ENCODE results near the gene NUP35.

The NUP35 gene

DNA sequence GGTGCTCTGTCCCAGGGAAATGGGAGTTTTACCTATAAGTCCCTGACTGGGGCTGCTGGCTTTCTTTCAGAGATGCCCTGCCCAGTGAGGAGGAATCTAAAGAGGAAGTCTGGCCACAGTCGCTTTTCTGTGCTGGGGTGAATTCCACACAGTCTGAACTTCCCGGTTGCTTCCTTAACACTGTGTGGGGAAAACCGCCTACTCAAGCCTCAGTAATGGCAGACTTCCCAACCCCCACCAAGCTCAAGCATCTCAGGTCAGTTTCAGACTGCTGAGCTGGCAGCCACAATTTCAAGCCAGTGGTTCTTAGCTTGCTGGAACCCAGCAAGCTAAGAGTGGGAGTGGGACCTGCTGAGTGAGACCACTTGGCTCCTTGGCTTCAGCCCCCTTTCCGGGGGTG is 54.9 kb downstream of the NUP35 start:
- FAIRE-seq (no peak), DNase-seq (ENCODE audit: insufficient read length) (no peak)
- TF ChIP-seq TAF1 (IDR thresholded peaks at IDR 0.05; ENCODE audit: borderline replicate concordance, low read depth, low read length) (no peak), POLR2A (IDR thresholded peaks at IDR 0.05; ENCODE audit: low read depth, low read length) (no peak), POLR2AphosphoS5 (IDR thresholded peaks at IDR 0.05; ENCODE audit: low read depth, low read length) (no peak)

- DNase-seq (ENCODE audit: insufficient read length) (no peak), FAIRE-seq (no peak)
- no peak for TF ChIP-seq POLR2AphosphoS5 (IDR thresholded peaks at IDR 0.05; ENCODE audit: low read depth, low read length)
- TF ChIP-seq POLR2A (IDR thresholded peaks at IDR 0.05; ENCODE audit: low read depth, low read length), result no peak
- TF ChIP-seq TAF1 (IDR thresholded peaks at IDR 0.05; ENCODE audit: borderline replicate concordance, low read depth, low read length), result no peak
Measured at GRCh38 chr2:183185534-183185933, 61.3 kb downstream of the NUP35 start.

DNA sequence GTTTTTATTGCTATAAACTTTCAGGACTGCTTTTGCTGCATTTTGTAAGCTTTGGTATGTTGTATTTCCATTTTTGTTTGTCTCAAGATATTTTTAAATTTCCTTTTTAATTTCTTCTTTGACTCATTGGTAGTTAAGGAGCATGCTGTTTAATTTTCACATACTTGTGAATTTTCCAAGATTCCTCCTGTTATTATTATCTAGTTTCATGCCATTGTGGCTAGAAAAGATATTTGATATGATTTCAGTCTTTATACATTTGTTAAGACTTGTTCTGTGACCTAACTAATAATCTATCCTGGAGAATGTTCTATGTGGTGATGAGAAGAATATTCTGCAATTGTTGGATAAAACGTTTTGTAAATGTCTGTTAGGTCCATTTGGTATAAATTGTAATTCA is 62.1 kb downstream of the NUP35 start:
- no peak for FAIRE-seq
- DNase-seq (ENCODE audit: insufficient read length), result no peak
- TF ChIP-seq POLR2AphosphoS5 (IDR thresholded peaks at IDR 0.05; ENCODE audit: low read depth, low read length), result no peak
- no peak for TF ChIP-seq POLR2A (IDR thresholded peaks at IDR 0.05; ENCODE audit: low read depth, low read length)
- TF ChIP-seq TAF1 (IDR thresholded peaks at IDR 0.05; ENCODE audit: borderline replicate concordance, low read depth, low read length), result no peak

- no peak for TF ChIP-seq POLR2AphosphoS5 (IDR thresholded peaks at IDR 0.05; ENCODE audit: low read depth, low read length)
- TF ChIP-seq TAF1 (IDR thresholded peaks at IDR 0.05; ENCODE audit: borderline replicate concordance, low read depth, low read length), result no peak
- no peak for TF ChIP-seq POLR2A (IDR thresholded peaks at IDR 0.05; ENCODE audit: low read depth, low read length)
- no peak for FAIRE-seq
Measured at GRCh38 chr2:183186766-183187165, 62.5 kb downstream of the NUP35 start.

GRCh38 chr2:183192343-183192742 is 68.1 kb downstream of the NUP35 start:
- FAIRE-seq, result no peak
- no peak for DNase-seq (ENCODE audit: insufficient read length)
- TF ChIP-seq POLR2A (IDR thresholded peaks at IDR 0.05; ENCODE audit: low read depth, low read length) (no peak), TAF1 (IDR thresholded peaks at IDR 0.05; ENCODE audit: borderline replicate concordance, low read depth, low read length) (no peak), POLR2AphosphoS5 (IDR thresholded peaks at IDR 0.05; ENCODE audit: low read depth, low read length) (no peak)

More at GRCh38 chr2:183186766-183187165, 62.5 kb downstream of the NUP35 start:
- no peak for DNase-seq (ENCODE audit: insufficient read length)

DNA sequence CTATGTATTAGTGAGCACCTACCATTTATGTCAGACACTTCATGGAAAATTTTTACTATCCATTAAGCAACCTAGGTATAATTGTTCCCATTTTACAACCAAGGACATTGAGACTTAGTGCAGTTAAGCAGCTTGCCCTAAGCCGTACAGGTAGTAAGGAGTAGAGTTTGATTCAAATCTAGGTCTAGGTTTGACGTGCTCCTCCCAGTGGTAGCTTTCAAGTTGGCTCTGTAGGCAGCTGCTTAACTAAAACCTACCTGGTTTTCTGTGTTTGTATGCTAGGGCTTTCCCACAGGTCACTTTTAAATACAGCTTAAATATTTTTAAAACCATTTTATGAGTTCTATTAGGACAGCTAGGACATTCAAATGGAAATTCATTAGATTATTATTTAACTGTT is 69.7 kb downstream of the NUP35 start:
- no peak for DNase-seq (ENCODE audit: insufficient read length)
- no peak for TF ChIP-seq TAF1 (IDR thresholded peaks at IDR 0.05; ENCODE audit: borderline replicate concordance, low read depth, low read length)
- TF ChIP-seq POLR2AphosphoS5 (IDR thresholded peaks at IDR 0.05; ENCODE audit: low read depth, low read length), result no peak
- no peak for TF ChIP-seq POLR2A (IDR thresholded peaks at IDR 0.05; ENCODE audit: low read depth, low read length)
- FAIRE-seq, result no peak

- no peak for FAIRE-seq
Measured at GRCh38 chr2:183195397-183195796, 71.2 kb downstream of the NUP35 start.

DNA sequence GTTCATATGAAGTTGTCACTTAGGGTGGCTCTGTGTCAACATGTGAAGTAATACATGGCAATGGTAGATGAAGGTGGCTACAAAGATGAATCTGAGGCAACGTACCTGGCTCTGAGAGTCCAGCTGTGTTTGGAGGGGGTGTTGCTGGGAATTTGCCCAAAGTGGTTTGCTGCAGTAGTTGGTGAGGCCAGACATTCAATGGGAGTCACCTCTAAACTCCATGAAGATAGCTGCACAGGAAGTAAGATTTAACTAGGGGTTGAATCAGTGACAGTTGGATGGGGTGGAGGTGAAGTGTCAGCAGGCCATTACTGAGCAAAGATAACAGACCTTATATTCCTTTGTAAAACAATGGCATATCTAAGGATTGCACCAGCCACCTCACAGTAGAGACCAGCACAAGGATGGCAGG is 71.8 kb downstream of the NUP35 start:
- FAIRE-seq (no peak), DNase-seq (ENCODE audit: insufficient read length) (no peak)
- TF ChIP-seq POLR2A (IDR thresholded peaks at IDR 0.05; ENCODE audit: low read depth, low read length) (no peak), TAF1 (IDR thresholded peaks at IDR 0.05; ENCODE audit: borderline replicate concordance, low read depth, low read length) (no peak), POLR2AphosphoS5 (IDR thresholded peaks at IDR 0.05; ENCODE audit: low read depth, low read length) (no peak)

More at GRCh38 chr2:183195397-183195796, 71.2 kb downstream of the NUP35 start:
- no peak for DNase-seq (ENCODE audit: insufficient read length)
- TF ChIP-seq TAF1 (IDR thresholded peaks at IDR 0.05; ENCODE audit: borderline replicate concordance, low read depth, low read length) (no peak), POLR2AphosphoS5 (IDR thresholded peaks at IDR 0.05; ENCODE audit: low read depth, low read length) (no peak), POLR2A (IDR thresholded peaks at IDR 0.05; ENCODE audit: low read depth, low read length) (no peak)

DNA sequence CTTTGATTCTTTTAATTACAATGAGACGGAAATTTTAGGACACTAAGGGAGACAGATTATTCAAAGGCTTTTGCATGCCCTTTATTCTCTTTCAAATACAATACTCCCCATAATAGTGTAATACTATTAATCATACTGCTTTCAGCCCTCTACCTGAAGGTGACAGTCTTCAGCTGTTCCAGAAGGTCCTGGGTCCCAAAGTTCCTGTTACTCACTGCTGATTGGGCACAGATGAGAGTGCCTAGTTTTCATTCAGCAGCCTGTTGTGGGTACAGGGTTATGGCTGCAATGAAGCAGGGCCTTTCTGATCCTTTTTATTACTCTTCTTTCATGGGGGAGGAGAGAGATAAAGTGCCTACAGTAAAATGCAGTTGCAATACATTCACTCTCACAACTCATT is 80.2 kb downstream of the NUP35 start:
- FAIRE-seq, result no peak
- no peak for TF ChIP-seq POLR2AphosphoS5 (IDR thresholded peaks at IDR 0.05; ENCODE audit: low read depth, low read length)
- TF ChIP-seq POLR2A (IDR thresholded peaks at IDR 0.05; ENCODE audit: low read depth, low read length), result no peak
- no peak for TF ChIP-seq TAF1 (IDR thresholded peaks at IDR 0.05; ENCODE audit: borderline replicate concordance, low read depth, low read length)

DNA sequence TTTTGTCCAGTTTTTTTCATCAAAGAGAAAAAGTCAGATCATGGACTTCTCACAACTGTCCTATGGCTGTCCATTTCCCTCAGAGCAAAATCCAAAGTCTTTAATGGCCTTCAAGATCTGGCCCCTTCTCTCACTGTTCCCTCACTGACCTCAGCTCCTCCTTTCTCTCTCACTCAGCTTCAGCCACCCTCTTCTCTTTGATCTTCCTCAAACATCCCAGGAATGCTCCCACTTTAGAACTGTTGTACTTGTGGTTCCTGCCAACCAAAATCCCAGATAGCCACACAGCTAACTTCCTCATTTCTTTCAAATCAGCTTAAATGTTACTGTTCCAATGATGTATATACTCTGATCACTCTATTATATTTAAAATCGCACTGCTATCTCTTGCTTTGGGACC is 82.9 kb downstream of the NUP35 start:
- FAIRE-seq (no peak), DNase-seq (ENCODE audit: insufficient read length) (no peak)
- no peak for TF ChIP-seq TAF1 (IDR thresholded peaks at IDR 0.05; ENCODE audit: borderline replicate concordance, low read depth, low read length)
- TF ChIP-seq POLR2AphosphoS5 (IDR thresholded peaks at IDR 0.05; ENCODE audit: low read depth, low read length), result no peak
- no peak for TF ChIP-seq POLR2A (IDR thresholded peaks at IDR 0.05; ENCODE audit: low read depth, low read length)

More for the DNA sequence above, 80.2 kb downstream of the NUP35 start:
- DNase-seq (ENCODE audit: insufficient read length), result no peak

DNA sequence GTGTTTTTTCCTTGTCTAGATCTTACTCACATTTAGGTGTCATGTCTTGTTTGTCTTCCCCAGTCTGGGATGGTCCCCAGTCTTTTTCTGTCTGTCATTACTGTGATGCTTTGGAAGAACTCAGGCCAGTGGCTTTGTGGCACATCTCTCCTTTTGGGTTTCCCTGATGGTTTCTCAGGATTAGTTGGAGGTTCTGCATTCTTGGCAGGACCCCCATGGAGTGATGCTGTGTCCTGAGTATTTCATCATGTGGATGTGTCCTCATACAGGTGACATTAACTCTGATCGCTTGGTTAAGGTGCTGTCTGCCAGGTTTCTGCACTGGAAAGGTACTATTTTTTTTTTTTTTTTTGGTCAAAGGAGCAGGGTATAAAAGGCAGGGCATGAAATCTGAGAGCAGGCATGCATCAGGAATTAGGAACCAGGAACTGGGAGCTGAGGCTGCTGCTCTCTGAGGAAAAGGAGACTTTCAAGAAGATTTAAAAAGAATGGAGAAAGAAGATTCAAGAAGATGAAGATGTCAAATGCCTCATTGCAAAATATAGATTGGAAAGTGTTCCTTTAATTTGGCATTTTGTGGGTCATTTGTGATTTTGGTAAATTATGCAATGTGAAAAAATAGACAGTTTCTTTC is 85.3 kb downstream of the NUP35 start:
- TF ChIP-seq POLR2AphosphoS5 (IDR thresholded peaks at IDR 0.05; ENCODE audit: low read depth, low read length), result no peak
- no peak for TF ChIP-seq POLR2A (IDR thresholded peaks at IDR 0.05; ENCODE audit: low read depth, low read length)
- no peak for TF ChIP-seq TAF1 (IDR thresholded peaks at IDR 0.05; ENCODE audit: borderline replicate concordance, low read depth, low read length)
- no peak for DNase-seq (ENCODE audit: insufficient read length)
- FAIRE-seq, result no peak

All from GM12892 (cell line).